Transverse colon (tissue), 4 donors: Measurements from ENCODE around the gene PLIN5. TPM values are rescaled to one million over a fixed set of nuclear protein-coding genes. Genes with fewer than 3 reads are reported as not detected.

ENCODE experiments used
- DNase-seq: peaks from one replicate; pipeline ENCODE4 v3.0.0-alpha.2; 2019
- H3K27ac ChIP-seq, 4 donors: fragments of 200-600 bp; sonication (generic); 2 replicates each; pipeline ENCODE4 v1.5.1; 2016 to 2018; ENCODE audit warnings: inconsistent platforms in 4 of 4
- H3K27me3 ChIP-seq: fragments of 200-600 bp; sonication (generic); 2 replicates; pipeline ENCODE4 v1.5.1; 2017; ENCODE audit warnings: inconsistent platforms
- H3K36me3 ChIP-seq, 4 donors: fragments of 200-600 bp; sonication (generic); 2 replicates each; pipeline ENCODE4 v1.5.1; 2017 to 2019; ENCODE audit warnings: inconsistent platforms in 4 of 4
- H3K4me1 ChIP-seq, 4 donors: fragments of 200-600 bp; sonication (generic); 2 replicates each; pipeline ENCODE4 v1.5.1; 2017 to 2020; ENCODE audit warnings: inconsistent platforms in 4 of 4
- H3K4me3 ChIP-seq, 4 donors: fragments of 200-600 bp; sonication (generic); 1 replicate in 1 of 4; 2 replicates in 3 of 4; pipeline versions ENCODE4 v1.5.1 to v1.6.1; 2017 to 2019; ENCODE audit warnings: inconsistent platforms in 4 of 4
- H3K9me3 ChIP-seq, 2 donors: fragments of 200-600 bp; sonication (generic); 2 replicates each; pipeline ENCODE4 v1.5.1; 2017 to 2019; ENCODE audit warnings: inconsistent platforms in 2 of 2
- EP300 ChIP-seq: sonication (generic); formaldehyde crosslinking; IDR thresholded peaks from one replicate; pipeline ENCODE4 v1.6.1; 2017; ENCODE audit warnings: antibody characterized with exemption, low read depth
- POLR2A ChIP-seq: fragments of 450-650 bp; IDR thresholded peaks from one replicate; pipeline ENCODE4 v1.6.1; 2016; ENCODE audit warnings: antibody characterized with exemption, mild to moderate bottlenecking, moderate library complexity
- POLR2AphosphoS5 ChIP-seq, 3 donors: sonication (generic); formaldehyde crosslinking; IDR thresholded peaks; one replicate each; pipeline ENCODE4 v1.6.1; 2016; ENCODE audit warnings: antibody characterized with exemption in 3 of 3
- WGBS, 2 donors: methylation state at CpG; one replicate each; pipeline ENCODE4 v1.1.5; 2018; ENCODE audit warnings: low coverage in 1 of 2; 5-methylcytosine and 5-hydroxymethylcytosine counted together
- in situ Hi-C, 4 donors: fragments of 200-750 bp; cut with MboI; loops; one replicate each; pipeline versions ENCODE4 v1.15.0 to v1.15.1; 2017; ENCODE audit warnings: low sequenced_read_pairs in 3 of 4, low pct_ligation_motif_present in 1 of 4, low pct_unique_long_range_greater_than_20kb in 1 of 4
- intact Hi-C: fragments of 100-400 bp; cut with DNase I; formaldehyde crosslinking; loops from one replicate; pipeline ENCODE4 v1.15.1; 2023; ENCODE audit warnings: low total_unique reads
- total RNA-seq, 4 donors: library from RNA; depleted of rRNA; stranded (reverse); fragments of >200 nt; gene quantifications; one replicate each; pipeline ENCODE4 v1.1.0, GENCODE V29; 2016
- TF ChIP-seq, protein P1 (sequence below), 5 experiments: fragments of 200-600 bp in 3 of 5; fragments of 450-650 bp in 2 of 5; sonication (generic) in 3 of 5; IDR thresholded peaks; 1 replicate in 2 of 5; 2 replicates in 3 of 5; pipeline ENCODE4 v1.5.1; 2016 to 2017; ENCODE audit warnings: antibody characterized with exemption in 5 of 5, inconsistent platforms in 3 of 5, mild to moderate bottlenecking in 2 of 5, moderate library complexity in 1 of 5

Gene PLIN5
- total RNA-seq, 4 donors from 2014 or later, result 2.7 to 6.7 (median 6.0) TPM; not detected in 1

DNA sequence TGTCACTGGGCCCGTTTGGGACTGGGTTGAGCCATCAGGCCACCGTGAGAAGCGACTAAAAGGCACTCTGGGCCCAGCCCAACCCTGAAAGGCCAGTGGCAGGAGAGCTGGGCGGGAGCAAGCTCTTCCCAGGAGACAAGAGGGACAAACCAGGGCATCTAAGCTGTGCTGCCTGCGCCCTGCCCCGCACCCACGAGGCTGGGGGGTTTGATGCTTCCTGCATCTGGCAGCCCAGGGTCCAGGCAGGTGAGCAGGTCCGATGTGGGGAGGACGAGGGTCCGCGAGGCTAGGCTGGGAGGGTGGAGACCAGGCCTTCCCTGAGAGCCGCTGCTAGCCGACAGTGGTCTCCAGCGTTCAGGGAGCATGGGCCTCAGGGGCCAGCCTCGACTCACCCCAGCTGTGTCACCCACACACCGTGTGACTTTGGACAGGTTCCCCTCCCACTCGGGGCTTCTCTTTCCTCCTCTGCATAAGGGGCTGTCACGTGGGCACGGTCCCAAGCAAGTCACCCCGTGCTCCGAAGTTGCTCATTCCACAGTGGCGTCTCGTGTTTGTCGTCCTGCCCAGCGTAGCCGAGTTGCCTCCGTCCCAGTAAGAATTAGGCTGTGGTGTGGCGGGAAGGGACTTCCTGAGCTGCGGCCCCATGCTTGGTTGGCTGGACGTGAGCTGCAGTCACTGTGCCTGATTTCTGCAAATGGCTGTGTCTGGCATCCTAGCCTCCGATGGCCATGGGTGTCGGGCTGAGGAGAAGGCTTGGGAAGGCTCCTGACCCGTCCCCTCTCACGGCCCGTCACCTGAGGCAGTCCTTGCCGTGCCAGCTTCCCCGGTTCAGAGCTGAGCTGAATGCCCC, 32.5 kb downstream of the PLIN5 start:
- no peaks in the 10 kb centered on the region for H3K9me3 ChIP-seq
- TF ChIP-seq EP300, result no peak
- TF ChIP-seq, protein P1, sequence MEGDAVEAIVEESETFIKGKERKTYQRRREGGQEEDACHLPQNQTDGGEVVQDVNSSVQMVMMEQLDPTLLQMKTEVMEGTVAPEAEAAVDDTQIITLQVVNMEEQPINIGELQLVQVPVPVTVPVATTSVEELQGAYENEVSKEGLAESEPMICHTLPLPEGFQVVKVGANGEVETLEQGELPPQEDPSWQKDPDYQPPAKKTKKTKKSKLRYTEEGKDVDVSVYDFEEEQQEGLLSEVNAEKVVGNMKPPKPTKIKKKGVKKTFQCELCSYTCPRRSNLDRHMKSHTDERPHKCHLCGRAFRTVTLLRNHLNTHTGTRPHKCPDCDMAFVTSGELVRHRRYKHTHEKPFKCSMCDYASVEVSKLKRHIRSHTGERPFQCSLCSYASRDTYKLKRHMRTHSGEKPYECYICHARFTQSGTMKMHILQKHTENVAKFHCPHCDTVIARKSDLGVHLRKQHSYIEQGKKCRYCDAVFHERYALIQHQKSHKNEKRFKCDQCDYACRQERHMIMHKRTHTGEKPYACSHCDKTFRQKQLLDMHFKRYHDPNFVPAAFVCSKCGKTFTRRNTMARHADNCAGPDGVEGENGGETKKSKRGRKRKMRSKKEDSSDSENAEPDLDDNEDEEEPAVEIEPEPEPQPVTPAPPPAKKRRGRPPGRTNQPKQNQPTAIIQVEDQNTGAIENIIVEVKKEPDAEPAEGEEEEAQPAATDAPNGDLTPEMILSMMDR (IDR thresholded peaks at IDR 0.05), result no peak
- no peak for TF ChIP-seq POLR2A
- no peak for TF ChIP-seq POLR2AphosphoS5 (IDR thresholded peaks at IDR 0.05)
- intact Hi-C loops, result no loop called here
- H3K27me3 ChIP-seq, result no peaks in the 10 kb centered on the region
- no peaks in the 10 kb centered on the region for H3K4me1 ChIP-seq
- peaks cover 0 to 12% (median 0%) of the 10 kb centered on the region in 4 donors for H3K36me3 ChIP-seq
- no peak overlapping the region for H3K27ac ChIP-seq
- in situ Hi-C loops, result no loop called here
- 82 to 100% methylated on average over 1 to 31 of the region's 37 CpGs for WGBS, 2 donors
- no peak for DNase-seq
- H3K4me3 ChIP-seq, result no peak overlapping the region

DNA sequence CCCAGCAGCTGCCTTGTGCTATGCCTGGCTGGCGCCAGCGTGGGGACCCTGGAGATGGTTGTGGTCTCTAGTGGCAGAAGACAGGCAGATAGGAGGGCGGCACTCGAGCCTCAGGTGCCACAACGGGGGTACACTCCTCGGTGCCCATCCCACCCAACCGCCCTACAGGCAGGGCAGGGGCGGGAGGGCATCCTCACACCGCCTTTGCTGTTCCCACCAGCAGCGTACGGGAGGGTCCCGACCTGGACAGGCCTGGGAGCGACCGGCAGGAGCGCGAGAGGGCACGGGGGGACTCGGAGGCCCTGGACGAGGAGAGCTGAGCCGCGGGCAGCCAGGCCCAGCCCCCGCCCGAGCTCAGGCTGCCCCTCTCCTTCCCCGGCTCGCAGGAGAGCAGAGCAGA, 33.3 kb downstream of the PLIN5 start:
- TF ChIP-seq POLR2A (no peak), POLR2AphosphoS5 (IDR thresholded peaks at IDR 0.05) (no peak), EP300 (no peak)
- TF ChIP-seq, protein P1 (IDR thresholded peaks at IDR 0.05), result no peak
- Histone ChIP-seq H3K9me3 (no peaks in the 10 kb centered on the region), H3K4me3 (no peak overlapping the region), H3K27me3 (no peaks in the 10 kb centered on the region), H3K4me1 (no peaks in the 10 kb centered on the region), H3K27ac (no peak overlapping the region), H3K36me3 (peaks cover 0 to 15% (median 0%) of the 10 kb centered on the region in 4 donors)
- 92% methylated on average over 25 of the region's 25 CpGs; no CpG with 5 or more reads in 1 of the 2 donors for WGBS, 2 donors
- intact Hi-C loops (no loop called here), in situ Hi-C loops (no loop called here)
- DNase-seq, result no peak

GRCh38 chr19:4500841-4501591, 34.0 kb downstream of the PLIN5 start:
- no peaks in the 10 kb centered on the region for H3K4me1 ChIP-seq
- peaks cover 0 to 19% (median 0%) of the 10 kb centered on the region in 4 donors for H3K36me3 ChIP-seq
- DNase-seq, result no peak
- in situ Hi-C loops (no loop called here), intact Hi-C loops (no loop called here)
- no peak overlapping the region for H3K4me3 ChIP-seq
- H3K27me3 ChIP-seq, result no peaks in the 10 kb centered on the region
- 92% methylated on average over 26 of the region's 29 CpGs; no CpG with 5 or more reads in 1 of the 2 donors for WGBS, 2 donors
- TF ChIP-seq POLR2AphosphoS5 (IDR thresholded peaks at IDR 0.05) (no peak), EP300 (no peak), POLR2A (no peak)
- TF ChIP-seq, protein P1 (IDR thresholded peaks at IDR 0.05), result no peak
- no peaks in the 10 kb centered on the region for H3K9me3 ChIP-seq
- no peak overlapping the region for H3K27ac ChIP-seq

GRCh38 chr19:4499855-4500254, 35.2 kb downstream of the PLIN5 start:
- no peaks in the 10 kb centered on the region for H3K4me1 ChIP-seq
- in situ Hi-C loops (no loop called here), intact Hi-C loops (no loop called here)
- H3K27me3 ChIP-seq, result no peaks in the 10 kb centered on the region
- no peaks in the 10 kb centered on the region for H3K9me3 ChIP-seq
- no peak for DNase-seq
- H3K36me3 ChIP-seq, result peaks cover 0 to 19% (median 0%) of the 10 kb centered on the region in 4 donors
- H3K4me3 ChIP-seq, result no peak overlapping the region
- TF ChIP-seq POLR2A (no peak), POLR2AphosphoS5 (IDR thresholded peaks at IDR 0.05) (no peak), EP300 (no peak)
- TF ChIP-seq, protein P1 (IDR thresholded peaks at IDR 0.05), result no peak
- H3K27ac ChIP-seq, result no peak overlapping the region
- WGBS, 2 donors, result 93% methylated on average over 15 of the region's 15 CpGs; no CpG with 5 or more reads in 1 of the 2 donors
